Measurements from ENCODE around the gene DOCK10. TPM values are rescaled to one million over a fixed set of nuclear protein-coding genes. Genes with fewer than 3 reads are reported as not detected.
A peak's percentile ranks its signal among the peaks of the same experiment; 100 is the strongest.

DOCK10 gene
- total RNA-seq, 2 donors from 2014 or later: 185 to 233 TPM

- ATAC-seq (no peak), DNase-seq (no peak)
- H3K27ac Mint-ChIP-seq: peak overlapping the region; percentile 45
- peaks cover 5% of the 10 kb centered on the region for H3K36me3 Mint-ChIP-seq (ENCODE audit: low read depth)
- H3K27me3 Mint-ChIP-seq: no peaks in the 10 kb centered on the region
- no peaks in the 10 kb centered on the region for H3K4me1 Mint-ChIP-seq
- H3K4me3 Mint-ChIP-seq: no peak overlapping the region
- H3K9me3 ChIP-seq (ENCODE audit: control insufficient read depth, low read length, poor library complexity, severe bottlenecking): no peaks in the 10 kb centered on the region
Measured at GRCh38 chr2:224820283-224820991, 221.8 kb downstream of the DOCK10 start.

DNA sequence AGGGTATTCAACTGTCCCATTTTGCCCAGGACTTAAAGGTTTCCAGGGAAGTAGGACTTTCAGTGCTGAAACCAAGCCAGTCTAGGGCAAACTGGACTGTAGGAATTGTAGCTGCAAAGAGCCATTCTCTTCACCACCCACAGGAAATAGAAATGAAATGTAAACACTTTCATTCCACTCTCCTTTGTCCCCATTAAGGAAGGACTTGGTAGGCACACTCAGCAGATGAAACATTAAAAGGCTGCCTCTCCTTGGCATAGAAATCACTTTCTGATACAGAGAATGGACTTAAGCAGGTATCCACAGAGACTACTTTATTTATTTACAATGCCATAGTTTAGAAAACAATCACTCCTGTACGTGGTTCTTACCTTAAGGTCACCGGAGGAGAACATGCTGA lies 223.2 kb downstream of the DOCK10 start:
- H3K27me3 Mint-ChIP-seq: no peaks in the 10 kb centered on the region
- no peak overlapping the region for H3K4me3 Mint-ChIP-seq
- DNase-seq: no peak
- H3K36me3 Mint-ChIP-seq (ENCODE audit: low read depth): peaks cover 4% of the 10 kb centered on the region
- H3K27ac Mint-ChIP-seq: peak overlapping the region; percentile 25
- no peaks in the 10 kb centered on the region for H3K4me1 Mint-ChIP-seq
- no peak for ATAC-seq
- no peaks in the 10 kb centered on the region for H3K9me3 ChIP-seq (ENCODE audit: control insufficient read depth, low read length, poor library complexity, severe bottlenecking)

- H3K27me3 Mint-ChIP-seq: no peaks in the 10 kb centered on the region
- no peaks in the 10 kb centered on the region for H3K9me3 ChIP-seq (ENCODE audit: control insufficient read depth, low read length, poor library complexity, severe bottlenecking)
- ATAC-seq (no peak), DNase-seq (no peak)
- peak overlapping the region; percentile 25 for H3K27ac Mint-ChIP-seq
- H3K4me1 Mint-ChIP-seq: no peaks in the 10 kb centered on the region
- H3K4me3 Mint-ChIP-seq: no peak overlapping the region
- peaks cover 4% of the 10 kb centered on the region for H3K36me3 Mint-ChIP-seq (ENCODE audit: low read depth)
Measured at GRCh38 chr2:224817676-224818075, 224.6 kb downstream of the DOCK10 start.

DNA sequence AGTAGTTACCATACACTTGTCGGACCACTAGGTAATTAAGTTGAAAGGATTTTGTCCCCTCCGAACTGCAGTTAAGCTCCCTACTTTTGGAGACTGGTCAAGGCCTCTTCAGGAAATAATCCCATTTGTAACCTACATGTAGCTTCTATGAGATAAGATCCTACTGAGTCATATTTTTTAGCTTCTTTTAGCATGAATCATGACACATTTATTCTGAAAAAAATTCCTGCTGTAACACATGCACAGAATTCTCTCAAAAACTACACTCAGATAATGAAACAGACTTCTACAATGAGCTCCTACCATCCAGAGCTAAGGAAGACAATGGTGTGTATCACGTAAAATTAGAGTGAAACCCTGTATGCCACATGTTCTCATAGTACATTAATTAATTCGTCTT lies 225.5 kb downstream of the DOCK10 start:
- no peaks in the 10 kb centered on the region for H3K27me3 Mint-ChIP-seq
- H3K36me3 Mint-ChIP-seq (ENCODE audit: low read depth): peaks cover 6% of the 10 kb centered on the region
- H3K4me1 Mint-ChIP-seq: no peaks in the 10 kb centered on the region
- no peak overlapping the region for H3K4me3 Mint-ChIP-seq
- ATAC-seq (no peak), DNase-seq (no peak)
- no peaks in the 10 kb centered on the region for H3K9me3 ChIP-seq (ENCODE audit: control insufficient read depth, low read length, poor library complexity, severe bottlenecking)
- no peak overlapping the region for H3K27ac Mint-ChIP-seq

DNA sequence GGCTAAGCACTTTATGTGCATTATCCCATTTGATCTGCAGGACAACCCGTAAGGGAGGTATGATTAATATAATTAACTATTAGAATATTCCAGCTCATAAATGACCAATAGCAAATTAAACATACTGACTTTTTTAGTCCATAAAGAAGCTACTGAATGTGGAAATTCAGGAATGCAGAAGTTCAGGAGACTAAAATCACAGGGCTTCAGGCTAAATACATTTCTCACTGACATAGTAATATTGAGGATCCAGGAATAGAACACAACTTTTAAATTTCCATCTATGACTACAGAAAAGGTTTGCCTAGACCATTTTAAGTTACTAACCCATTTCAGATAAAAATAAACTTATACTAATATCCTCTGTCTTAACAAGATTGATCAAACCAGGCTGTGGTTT lies 228.7 kb downstream of the DOCK10 start:
- Mint-ChIP-seq H3K36me3 (ENCODE audit: low read depth) (peaks cover 11% of the 10 kb centered on the region), H3K4me1 (no peaks in the 10 kb centered on the region), H3K27me3 (no peaks in the 10 kb centered on the region), H3K4me3 (no peak overlapping the region), H3K27ac (no peak overlapping the region)
- no peak for ATAC-seq
- no peak for DNase-seq
- no peaks in the 10 kb centered on the region for H3K9me3 ChIP-seq (ENCODE audit: control insufficient read depth, low read length, poor library complexity, severe bottlenecking)

DNA sequence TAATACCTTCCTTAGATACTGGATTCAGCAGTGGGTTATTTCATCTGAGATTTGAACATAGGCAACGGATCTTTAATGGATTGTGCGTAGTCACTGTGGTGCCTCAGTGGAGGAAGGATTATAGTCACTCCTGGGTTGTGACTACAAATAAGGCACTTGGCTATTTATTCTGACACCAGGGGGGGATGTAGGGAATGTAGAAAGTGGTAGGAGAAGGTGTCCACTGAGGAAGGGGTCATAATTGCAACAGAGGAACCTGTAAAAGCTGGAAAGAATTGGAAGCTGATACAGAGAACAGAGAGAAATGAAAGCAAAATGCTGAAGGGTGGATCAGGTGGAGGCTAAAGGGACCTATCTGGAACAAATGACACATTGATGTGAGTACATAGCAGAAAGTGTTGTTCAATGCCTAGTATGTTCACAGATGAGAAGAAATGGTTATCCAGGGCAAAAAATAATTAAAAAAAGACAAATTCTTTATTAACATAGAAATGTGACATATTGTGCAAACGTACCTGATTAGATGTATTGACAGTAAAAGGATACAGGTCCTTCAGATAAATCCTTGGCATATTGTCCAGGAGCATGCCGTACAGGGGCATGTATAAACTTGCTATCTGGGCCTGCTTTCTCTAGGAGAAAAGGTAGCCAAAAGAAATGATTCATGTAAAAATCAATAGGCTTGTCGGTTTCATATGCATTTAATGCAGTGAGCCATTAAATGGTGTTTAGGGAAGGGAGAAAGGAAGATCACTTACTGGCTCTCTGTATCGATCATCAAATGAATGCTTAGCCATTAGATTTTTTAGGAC lies 234.9 kb downstream of the DOCK10 start:
- peaks cover 8% of the 10 kb centered on the region for H3K4me1 Mint-ChIP-seq
- ATAC-seq: no peak
- H3K27me3 Mint-ChIP-seq: no peaks in the 10 kb centered on the region
- H3K4me3 Mint-ChIP-seq: no peak overlapping the region
- H3K9me3 ChIP-seq (ENCODE audit: control insufficient read depth, low read length, poor library complexity, severe bottlenecking): no peaks in the 10 kb centered on the region
- peaks cover 17% of the 10 kb centered on the region for H3K36me3 Mint-ChIP-seq (ENCODE audit: low read depth)
- H3K27ac Mint-ChIP-seq: peak overlapping the region; percentile 67
- no peak for DNase-seq

- H3K4me1 Mint-ChIP-seq: peaks cover 8% of the 10 kb centered on the region
- H3K27me3 Mint-ChIP-seq: no peaks in the 10 kb centered on the region
- no peak for DNase-seq
- no peak overlapping the region for H3K4me3 Mint-ChIP-seq
- no peaks in the 10 kb centered on the region for H3K9me3 ChIP-seq (ENCODE audit: control insufficient read depth, low read length, poor library complexity, severe bottlenecking)
- peaks cover 21% of the 10 kb centered on the region for H3K36me3 Mint-ChIP-seq (ENCODE audit: low read depth)
- no peak for ATAC-seq
- no peak overlapping the region for H3K27ac Mint-ChIP-seq
Measured at GRCh38 chr2:224803930-224804329, 238.3 kb downstream of the DOCK10 start.

- Mint-ChIP-seq H3K36me3 (ENCODE audit: low read depth) (peaks cover 16% of the 10 kb centered on the region), H3K4me1 (peaks cover 4% of the 10 kb centered on the region), H3K27me3 (no peaks in the 10 kb centered on the region), H3K27ac (peak overlapping the region; percentile 80), H3K4me3 (no peak overlapping the region)
- ATAC-seq (no peak), DNase-seq (no peak)
- no peaks in the 10 kb centered on the region for H3K9me3 ChIP-seq (ENCODE audit: control insufficient read depth, low read length, poor library complexity, severe bottlenecking)
Measured at GRCh38 chr2:224802407-224802806, 239.9 kb downstream of the DOCK10 start.

GRCh38 chr2:224801360-224801759 lies 240.9 kb downstream of the DOCK10 start:
- peaks cover 12% of the 10 kb centered on the region for H3K36me3 Mint-ChIP-seq (ENCODE audit: low read depth)
- H3K4me3 Mint-ChIP-seq: no peak overlapping the region
- H3K9me3 ChIP-seq (ENCODE audit: control insufficient read depth, low read length, poor library complexity, severe bottlenecking): no peaks in the 10 kb centered on the region
- no peaks in the 10 kb centered on the region for H3K27me3 Mint-ChIP-seq
- no peak for DNase-seq
- ATAC-seq: no peak
- no peaks in the 10 kb centered on the region for H3K4me1 Mint-ChIP-seq
- peak overlapping the region; percentile 80 for H3K27ac Mint-ChIP-seq

DNA sequence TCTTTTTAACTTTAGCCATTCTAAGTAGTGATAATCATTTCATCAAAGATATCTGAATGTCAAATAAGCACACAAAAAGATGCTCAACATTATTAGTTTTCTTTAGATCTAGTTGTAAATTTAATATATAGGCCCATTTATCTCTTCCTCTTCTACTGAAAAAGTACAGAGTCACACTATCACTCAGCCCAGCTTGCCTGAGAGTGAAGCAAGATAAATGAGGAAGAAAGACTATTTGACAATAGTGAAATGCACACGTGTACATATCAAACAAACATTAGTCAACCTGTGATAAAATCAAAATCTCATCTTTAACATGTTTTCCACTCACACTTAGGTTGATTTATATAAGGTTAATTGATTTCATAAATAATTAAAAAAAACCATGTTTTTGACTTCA lies 242.6 kb downstream of the DOCK10 start:
- H3K27ac Mint-ChIP-seq: no peak overlapping the region
- H3K4me1 Mint-ChIP-seq: no peaks in the 10 kb centered on the region
- no peak overlapping the region for H3K4me3 Mint-ChIP-seq
- DNase-seq: no peak
- ATAC-seq: no peak
- H3K36me3 Mint-ChIP-seq (ENCODE audit: low read depth): peaks cover 16% of the 10 kb centered on the region
- H3K27me3 Mint-ChIP-seq: no peaks in the 10 kb centered on the region
- H3K9me3 ChIP-seq (ENCODE audit: control insufficient read depth, low read length, poor library complexity, severe bottlenecking): no peaks in the 10 kb centered on the region

DNA sequence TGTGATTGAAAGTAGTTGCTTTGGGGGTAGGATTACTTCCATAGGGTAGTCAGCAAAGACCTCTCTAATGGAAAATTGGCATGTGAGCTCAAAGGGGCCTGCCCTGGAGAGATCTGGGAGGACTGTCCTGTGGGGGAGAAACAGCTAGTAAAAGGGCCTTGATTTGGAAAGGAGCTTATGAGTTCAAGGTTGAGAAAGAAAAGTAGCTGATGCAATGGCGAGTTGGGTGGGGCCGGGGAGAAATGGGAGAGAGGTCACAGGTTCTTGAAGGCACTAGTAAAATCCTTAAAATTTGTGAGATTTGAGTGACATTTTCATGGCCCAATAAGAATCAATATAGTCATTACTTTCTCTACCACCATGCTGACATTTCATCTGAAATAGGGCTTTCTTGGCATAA lies 244.1 kb downstream of the DOCK10 start:
- peak overlapping the region; percentile 47 for H3K27ac Mint-ChIP-seq
- H3K27me3 Mint-ChIP-seq: no peaks in the 10 kb centered on the region

DNA sequence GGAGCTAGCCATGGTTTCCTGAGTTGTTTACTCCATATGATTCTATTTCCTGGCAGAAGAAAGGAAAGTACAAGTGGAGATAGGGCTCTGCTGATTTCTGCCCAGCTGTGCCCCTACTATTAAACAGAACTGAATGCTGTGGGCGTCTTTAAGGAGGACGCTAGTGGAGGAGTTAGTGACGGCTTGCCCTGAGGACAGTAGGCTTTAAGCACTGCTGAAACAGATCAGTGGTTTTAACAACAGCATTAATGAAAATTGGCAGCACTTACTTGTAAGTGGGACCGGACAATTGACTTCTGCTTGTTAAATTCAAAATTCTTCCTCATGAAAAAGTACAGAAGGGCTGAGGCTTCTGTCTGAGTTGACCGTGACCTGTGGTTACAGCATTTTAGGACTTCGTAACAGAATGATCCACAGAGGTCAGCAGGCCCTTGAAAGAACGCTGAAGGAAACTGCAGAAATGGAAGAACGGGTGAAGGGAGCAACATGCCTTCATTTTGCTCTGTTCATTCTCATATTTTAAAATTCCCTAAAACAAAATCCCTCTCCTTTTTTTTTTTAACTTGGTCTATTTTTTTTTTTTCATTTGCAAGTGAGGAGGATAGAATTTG lies 245.5 kb downstream of the DOCK10 start:
- no peak overlapping the region for H3K4me3 Mint-ChIP-seq

More for the DNA sequence above, 244.1 kb downstream of the DOCK10 start:
- H3K36me3 Mint-ChIP-seq (ENCODE audit: low read depth): peaks cover 16% of the 10 kb centered on the region
- no peaks in the 10 kb centered on the region for H3K4me1 Mint-ChIP-seq
- no peak for DNase-seq
- ATAC-seq: no peak
- H3K4me3 Mint-ChIP-seq: no peak overlapping the region
- no peaks in the 10 kb centered on the region for H3K9me3 ChIP-seq (ENCODE audit: control insufficient read depth, low read length, poor library complexity, severe bottlenecking)

GRCh38 chr2:224793946-224794345 lies 248.3 kb downstream of the DOCK10 start:
- H3K27me3 Mint-ChIP-seq: no peaks in the 10 kb centered on the region
- no peak for DNase-seq
- H3K27ac Mint-ChIP-seq: no peak overlapping the region
- H3K4me1 Mint-ChIP-seq: peaks cover 2% of the 10 kb centered on the region
- H3K4me3 Mint-ChIP-seq: no peak overlapping the region
- no peak for ATAC-seq
- peaks cover 14% of the 10 kb centered on the region for H3K36me3 Mint-ChIP-seq (ENCODE audit: low read depth)
- H3K9me3 ChIP-seq (ENCODE audit: control insufficient read depth, low read length, poor library complexity, severe bottlenecking): no peaks in the 10 kb centered on the region

More for the DNA sequence above, 245.5 kb downstream of the DOCK10 start:
- H3K27me3 Mint-ChIP-seq: no peaks in the 10 kb centered on the region
- DNase-seq: no peak
- H3K27ac Mint-ChIP-seq: no peak overlapping the region
- H3K36me3 Mint-ChIP-seq (ENCODE audit: low read depth): peaks cover 14% of the 10 kb centered on the region
- H3K9me3 ChIP-seq (ENCODE audit: control insufficient read depth, low read length, poor library complexity, severe bottlenecking): no peaks in the 10 kb centered on the region
- no peak for ATAC-seq
- H3K4me1 Mint-ChIP-seq: no peaks in the 10 kb centered on the region

All from T-helper 17 cell (primary cell).